Astrocyte (in vitro differentiated cells and primary cell): ENCODE results near the gene CD84.

Source experiments
- CTCF ChIP-seq: IDR thresholded peaks from 2 replicates; pipeline ENCODE4 v1.5.1; 2011; ENCODE audit warnings: low read depth, mild to moderate bottlenecking, inconsistent platforms, low read length, moderate library complexity; ENCODE audit not compliant: insufficient read depth
- EZH2 ChIP-seq: IDR thresholded peaks from 2 replicates; pipeline ENCODE4 v1.6.1; 2012; ENCODE audit warnings: mild to moderate bottlenecking, low read length, inconsistent platforms; ENCODE audit not compliant: insufficient read depth

GRCh38 chr1:160560806-160561205 is 18.5 kb downstream of the CD84 start:
- TF ChIP-seq CTCF (no peak), EZH2 (no peak)
